Stimulated activated CD4-positive, alpha-beta T cell treated with anti-CD3 and anti-CD28 coated beads, TNF-alpha, amount 100 ng/mL, for 24 hours (primary cell): ENCODE data around the gene OR8D4.
"Not testable (repeated sequence)": the region's sequence is repeated elsewhere in the genome, so short reads cannot be mapped to it uniquely, and the experiment has no call there.

Experiments
- DNase-seq, 3 experiments: peaks; one replicate each; pipeline ENCODE4 v3.0.0-alpha.2; 2020; ENCODE audit warnings: low read depth in 3 of 3

Gene OR8D4

DNA sequence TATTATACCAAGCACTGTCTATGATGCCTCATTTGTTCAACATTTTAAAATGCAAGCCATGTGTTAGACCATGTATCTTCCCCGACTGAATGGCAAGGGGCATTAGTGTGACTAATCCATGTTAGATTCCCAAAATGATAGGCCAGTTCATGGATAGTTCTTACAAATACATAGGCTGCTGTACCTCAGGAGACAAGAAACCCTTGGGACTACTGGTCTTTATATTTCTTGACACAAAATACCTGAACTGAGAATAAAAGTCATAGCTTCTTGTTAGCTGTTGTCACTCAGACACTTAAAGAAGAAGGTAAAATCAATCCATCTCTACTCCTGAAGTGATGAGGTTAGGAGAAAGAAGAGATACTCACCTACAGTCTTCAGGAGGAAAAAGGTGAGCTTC lies at the start of gene OR8D4:
TSS of gene OR8D4 (plus strand) at position 301 of the 400 bp plus-strand sequence. CDS start 4,265 bp downstream, outside the sequence.
- DNase-seq: no peak

DNA sequence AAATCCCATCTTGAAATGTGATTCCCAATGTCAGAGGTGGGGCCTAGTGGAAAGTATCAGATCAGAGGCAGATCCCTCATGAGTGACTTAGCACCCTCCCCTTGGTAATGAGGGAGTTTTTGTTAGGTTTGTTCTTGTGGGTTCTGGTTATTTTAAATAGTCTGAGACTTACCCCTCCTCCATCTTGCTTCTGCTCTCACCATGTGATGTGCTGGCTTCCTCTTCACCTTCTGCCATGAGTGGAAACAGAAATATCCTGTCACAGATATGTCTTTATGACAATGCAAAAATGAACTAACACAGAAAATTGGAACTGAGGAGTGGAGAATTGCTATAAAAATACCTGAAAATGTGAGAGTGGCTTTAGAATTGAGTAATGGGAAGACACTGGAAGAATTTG lies 49.6 kb upstream of the OR8D4 start:
- DNase-seq: no peak

DNA sequence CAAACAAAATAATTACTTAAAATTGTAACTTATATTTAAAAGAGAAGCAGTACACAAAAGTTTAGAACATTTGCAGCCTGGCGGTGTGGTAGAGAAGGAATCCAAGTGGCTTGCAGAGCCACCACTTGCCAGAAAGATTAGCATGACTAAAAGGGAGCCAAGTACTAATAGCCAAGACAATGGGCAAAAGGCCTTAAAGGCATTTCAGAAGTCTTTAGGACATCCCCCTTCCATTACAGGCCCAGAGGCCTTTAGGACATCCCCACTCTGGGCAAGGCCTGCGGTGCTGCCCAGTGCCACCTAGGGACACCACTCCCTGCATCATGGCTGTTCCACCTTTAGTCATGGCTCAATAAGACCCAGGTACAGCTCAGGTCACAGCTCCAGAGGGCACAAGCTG lies 48.9 kb upstream of the OR8D4 start:
- no peak for DNase-seq

DNA sequence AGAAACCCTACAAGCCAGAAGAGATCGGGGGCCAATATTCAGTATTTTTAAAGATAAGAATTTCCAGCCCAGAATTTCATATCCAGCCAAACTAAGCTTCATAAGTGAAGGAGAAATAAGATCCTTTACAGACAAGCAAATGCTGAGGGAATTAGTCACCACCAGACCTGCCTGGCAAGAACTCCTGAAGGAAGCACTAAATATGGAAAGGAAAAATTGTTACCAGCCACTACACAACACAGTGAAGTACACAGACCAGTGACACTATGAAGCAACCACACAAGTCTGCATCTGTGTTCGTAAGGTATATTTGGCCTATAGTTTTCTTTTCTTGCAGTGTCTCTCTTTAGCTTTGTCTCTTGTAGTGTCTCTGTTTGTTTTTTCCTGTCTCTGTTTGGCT lies 45.5 kb upstream of the OR8D4 start:
- no peak for DNase-seq

DNA sequence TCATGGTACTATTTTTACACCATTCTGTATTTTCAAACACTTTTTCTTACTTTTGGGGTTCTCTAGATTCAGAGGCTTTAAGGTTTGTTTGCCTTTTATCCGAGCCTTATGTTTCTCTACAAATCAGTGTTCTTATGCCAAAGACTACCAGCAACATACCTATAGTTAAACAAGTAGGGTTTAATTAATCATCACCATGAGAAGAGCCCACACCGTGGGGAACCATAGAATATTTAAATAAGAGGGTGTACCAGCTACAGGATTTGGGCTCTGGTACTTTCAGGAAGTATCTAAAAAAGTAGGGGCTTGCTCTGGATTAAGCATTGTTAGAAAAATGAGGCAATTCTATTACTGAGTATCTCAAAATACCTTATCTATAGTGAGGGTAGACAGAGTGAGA lies 42.2 kb upstream of the OR8D4 start:
- DNase-seq: no peak

DNA sequence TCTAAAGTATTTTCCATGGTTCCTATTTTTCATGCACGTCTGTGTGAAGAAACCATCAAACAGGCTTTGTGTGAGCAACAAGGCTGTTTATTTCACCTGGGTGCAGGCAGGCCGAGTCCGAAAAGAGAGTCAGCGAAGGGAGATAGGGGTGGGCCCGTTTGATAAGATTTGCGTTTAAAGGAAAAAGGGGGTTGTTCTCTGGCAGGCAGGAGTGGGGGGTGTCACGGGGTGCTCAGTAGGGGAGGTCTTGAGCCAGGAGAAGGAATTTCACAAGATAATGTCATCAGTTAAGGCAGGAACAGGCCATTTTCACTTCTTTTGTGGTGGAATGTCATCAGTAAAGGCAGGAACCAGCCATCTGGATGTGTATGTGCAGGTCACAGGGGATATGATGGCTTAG lies 36.7 kb upstream of the OR8D4 start:
- not testable (repeated sequence) for DNase-seq

DNA sequence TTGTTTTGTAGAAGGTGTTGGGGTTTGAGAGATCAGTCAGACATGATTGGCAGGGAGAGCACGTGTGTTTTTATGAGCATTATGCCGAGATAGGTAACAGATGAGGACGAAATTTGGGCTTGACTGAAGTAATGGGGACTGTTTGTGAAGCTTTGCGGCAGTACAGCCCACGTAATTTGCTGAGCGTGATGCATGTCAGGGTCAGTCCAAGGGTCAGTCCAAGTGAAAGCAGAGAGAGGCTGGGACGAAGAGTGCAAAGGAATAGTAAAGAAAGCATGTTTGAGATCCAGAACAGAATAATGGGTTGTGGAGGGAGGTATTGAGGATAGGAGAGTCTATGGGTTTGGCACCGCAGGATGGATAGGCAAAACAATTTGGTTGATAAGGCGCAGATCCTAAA lies 34.2 kb upstream of the OR8D4 start:
- not testable (repeated sequence) for DNase-seq

DNA sequence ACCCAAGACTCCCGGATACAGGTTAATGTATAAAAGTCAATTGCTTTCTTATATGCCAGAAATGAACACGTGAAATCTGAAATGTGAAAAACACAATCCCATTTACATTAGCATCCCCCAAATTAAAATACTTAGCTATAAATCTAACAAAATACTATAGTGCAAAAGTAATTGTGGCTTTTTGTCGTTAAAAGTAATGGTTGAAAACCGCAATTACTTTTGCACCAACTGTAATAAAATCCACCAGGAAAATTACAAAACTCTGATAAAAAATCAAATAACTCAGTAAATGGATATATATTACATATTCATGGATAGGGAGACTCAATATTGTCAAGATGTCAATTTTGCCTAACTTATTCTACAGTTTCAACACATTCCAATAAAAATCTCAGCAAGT lies 21.1 kb upstream of the OR8D4 start:
- DNase-seq: no peak

DNA sequence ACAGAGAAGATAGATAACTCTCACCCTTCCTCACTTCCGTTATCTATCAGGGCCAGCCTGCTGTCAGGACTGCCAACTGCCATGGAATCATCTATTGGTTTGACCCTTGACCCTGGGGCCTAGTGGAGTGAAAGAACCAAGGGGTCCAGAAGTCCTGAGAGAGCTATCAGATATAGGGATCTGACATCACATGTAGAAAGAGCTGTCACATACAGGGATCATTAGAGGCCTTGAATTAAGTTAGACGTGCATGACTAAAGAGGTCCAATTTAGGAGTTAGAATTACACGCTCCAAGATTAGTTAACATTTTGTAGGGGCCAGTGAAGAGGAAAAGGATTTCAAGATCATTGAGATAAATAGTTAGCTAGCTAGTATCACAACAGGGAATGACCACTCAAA lies 16.4 kb upstream of the OR8D4 start, which contains the start of gene TMEM225:
TSS of gene TMEM225 (minus strand) at position 101 of the 400 bp plus-strand sequence. CDS start 245 bp downstream, outside the sequence.
- no peak for DNase-seq

DNA sequence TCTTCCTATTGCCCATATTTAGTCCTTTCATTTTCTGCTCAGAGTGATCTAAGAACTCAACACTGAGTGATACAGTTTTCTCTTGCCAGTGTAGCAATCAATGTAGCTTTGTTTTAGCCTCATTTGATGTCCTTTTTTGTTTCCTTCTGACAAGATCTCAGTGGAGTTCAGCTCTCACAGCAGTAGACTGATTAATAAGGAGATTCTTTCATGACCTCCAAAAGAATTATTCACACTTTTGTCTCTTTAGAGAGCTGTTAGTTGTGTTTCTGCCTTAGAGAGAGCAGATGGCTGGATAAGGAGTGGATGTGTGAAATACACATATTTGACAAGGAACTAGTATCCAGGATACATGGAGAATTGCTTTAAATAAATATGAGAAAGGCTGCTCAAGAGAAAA lies 9.9 kb upstream of the OR8D4 start:
- DNase-seq: no peak

DNA sequence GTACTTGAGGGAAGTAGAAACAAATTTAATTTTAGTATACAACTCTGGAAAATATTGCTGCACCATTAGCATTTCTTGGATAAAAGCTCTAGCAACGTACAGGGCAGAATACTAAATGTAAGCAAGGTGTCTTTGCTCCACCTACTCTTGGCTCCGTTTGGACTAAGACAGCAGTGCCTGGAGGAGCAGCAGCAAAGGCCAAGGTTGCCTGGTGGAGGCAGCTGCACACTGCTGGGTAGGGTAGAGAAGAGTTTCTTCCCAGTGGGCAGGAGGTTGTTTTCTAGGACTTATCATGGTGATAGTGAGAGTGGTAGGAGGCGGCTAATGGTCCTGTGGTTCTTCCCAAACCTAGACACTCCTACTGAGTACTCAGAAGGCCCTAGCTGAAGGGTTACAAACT lies 2.2 kb upstream of the OR8D4 start:
- DNase-seq: no peak

DNA sequence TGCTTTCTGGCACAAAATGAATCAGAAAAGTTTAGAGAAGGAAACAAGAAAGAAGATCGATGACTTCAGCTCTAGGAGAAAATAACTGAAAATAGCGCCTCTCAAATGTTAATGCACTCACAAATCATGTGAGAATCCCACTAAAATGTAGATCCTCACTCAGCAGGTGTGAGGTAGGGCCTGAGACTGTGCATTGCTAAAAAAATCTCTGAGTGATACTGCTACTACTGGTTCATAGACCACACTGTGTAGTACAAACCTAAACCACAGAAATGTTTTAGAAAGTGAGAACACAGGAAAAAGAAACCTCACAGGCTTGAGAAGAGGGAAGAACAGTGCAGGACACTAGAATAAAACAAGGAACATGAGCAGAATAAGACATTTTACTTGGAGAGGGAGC lies 2.0 kb downstream of the OR8D4 start:
- no peak for DNase-seq

DNA sequence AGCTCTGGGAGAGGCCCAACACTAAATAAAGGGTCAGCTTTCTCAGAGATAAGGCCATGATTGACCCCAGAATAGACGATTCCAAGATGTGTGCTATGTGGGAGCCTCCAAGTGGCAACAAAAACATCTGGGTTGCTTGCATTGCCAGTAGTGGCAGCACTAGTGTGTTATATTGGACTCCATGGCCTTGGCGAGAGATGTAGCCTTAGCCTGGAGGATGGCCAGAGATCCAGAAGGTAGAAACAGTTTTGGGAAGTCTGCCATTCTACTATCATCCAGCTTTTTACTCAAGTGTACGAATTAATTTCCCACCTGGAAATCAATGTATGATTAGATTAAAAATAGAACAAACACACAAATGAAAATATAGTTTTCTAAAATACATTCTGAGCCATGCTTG lies 3.0 kb downstream of the OR8D4 start:
- no peak for DNase-seq

DNA sequence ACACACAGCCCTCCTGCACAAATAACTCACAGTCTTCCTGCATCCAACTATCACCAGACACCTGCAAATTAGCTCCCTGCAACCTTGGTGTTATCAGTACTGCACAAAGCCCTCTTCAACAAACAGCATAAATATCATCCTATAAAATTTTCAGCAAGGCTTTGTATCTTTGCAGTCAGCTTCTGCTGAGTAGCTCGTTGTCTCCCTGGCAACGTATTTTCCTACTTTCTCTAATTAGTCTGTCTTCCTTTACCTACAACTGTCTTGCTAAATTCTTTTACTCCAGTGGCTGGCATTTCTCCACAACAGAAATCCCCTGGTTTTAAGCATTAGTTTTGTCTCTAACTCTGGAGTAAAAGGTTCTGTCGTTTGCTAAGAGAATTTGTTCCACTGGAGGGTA lies 3.9 kb downstream of the OR8D4 start:
- no peak for DNase-seq

DNA sequence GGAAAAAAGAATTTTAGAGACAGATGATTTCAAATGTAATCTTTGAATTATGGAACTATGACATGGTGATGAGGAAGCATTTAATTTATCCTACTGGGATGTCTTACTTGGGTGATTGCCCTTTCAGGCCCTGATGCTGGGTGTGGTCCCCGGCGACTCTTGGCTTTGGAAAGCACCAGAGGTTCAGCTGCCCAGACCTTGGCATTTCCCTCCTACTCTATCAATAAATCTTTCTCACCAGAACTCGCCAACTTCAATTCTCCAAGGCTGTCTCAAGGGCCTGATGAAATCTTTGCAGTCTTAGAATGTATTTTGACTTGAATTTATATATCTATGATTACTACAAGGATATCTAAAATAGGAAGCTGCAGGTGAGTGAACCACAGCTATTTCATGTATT lies 19.0 kb downstream of the OR8D4 start:
- no peak for DNase-seq

DNA sequence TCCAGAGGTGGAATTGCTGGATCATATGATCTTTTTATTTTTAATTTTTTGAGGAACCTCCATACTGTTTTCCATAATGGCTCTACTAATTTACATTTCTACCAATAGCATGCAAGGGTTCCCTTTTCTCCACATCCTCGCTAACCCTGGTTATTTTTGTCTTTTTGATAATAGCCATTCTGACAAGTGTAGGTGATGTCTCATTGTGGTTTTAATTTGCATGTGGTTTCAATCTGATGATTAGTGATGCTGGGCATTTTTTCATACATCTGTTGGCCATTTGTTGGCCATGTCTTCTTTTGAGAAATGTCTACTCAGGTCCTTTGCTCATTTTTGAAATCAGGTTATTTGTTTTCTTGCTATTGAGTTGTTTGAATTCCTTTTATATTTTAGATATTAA lies 22.1 kb downstream of the OR8D4 start:
- DNase-seq: no peak

DNA sequence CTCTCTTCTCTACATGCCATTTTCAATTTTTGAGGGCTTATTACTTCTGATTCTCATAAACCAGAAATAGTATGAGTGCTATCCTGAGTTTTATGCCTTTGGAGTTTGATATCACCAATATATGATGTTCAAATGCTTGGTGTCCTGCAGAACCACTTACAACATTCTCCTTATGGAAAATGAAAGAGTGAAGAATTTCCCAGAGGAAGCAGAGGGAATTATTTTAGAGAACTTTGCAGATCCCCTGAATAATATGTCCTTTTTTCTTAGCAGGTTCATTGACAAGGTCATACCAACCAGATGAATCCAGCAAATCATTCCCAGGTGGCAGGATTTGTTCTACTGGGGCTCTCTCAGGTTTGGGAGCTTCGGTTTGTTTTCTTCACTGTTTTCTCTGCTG lies 37.4 kb downstream of the OR8D4 start, which contains the start of gene OR4D5:
TSS of gene OR4D5 (plus strand) at position 301 of the 400 bp plus-strand sequence. CDS start at position 301, 0 bp downstream.
- no peak for DNase-seq

DNA sequence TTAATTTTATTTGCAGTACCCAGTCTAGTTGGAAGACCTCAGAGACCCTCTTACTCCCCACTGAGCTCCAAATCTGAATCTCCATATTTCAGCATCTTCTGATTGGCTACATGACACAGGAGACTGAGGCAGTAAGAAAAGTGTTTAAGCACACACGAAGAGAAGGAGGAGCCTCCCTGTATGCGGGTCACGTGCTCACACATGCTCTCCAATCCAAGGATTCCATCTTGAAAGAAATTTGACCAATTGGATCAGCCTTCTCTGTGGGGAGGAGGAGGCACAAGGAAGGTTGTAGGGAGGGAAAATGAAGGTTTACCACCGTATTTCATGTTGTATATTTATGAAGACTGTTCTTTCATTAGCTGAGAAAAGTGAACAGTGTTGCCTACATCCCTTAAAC lies 40.4 kb downstream of the OR8D4 start:
- DNase-seq: no peak

DNA sequence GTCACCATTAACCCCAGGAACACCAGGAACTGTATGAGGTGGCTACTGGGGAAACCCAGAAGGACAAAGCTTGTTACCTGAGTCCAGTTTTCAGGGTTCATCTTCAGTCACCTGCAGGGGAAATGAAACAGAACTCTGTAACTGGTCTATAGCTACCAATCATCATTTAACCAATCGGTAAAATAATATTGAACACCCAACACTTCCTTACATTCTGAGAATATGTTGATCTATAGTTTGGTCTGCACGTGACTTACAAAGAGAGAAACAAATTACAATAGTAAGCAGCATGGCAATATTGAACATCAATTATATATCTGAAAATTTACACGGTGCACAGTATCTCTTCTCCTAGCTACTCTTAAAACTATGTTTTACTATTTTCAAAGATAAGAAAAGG lies 41.8 kb downstream of the OR8D4 start, which contains the start of gene OR6T1:
TSS of gene OR6T1 (minus strand) at position 101 of the 400 bp plus-strand sequence. CDS start at position 101, 0 bp downstream.
- no peak for DNase-seq

DNA sequence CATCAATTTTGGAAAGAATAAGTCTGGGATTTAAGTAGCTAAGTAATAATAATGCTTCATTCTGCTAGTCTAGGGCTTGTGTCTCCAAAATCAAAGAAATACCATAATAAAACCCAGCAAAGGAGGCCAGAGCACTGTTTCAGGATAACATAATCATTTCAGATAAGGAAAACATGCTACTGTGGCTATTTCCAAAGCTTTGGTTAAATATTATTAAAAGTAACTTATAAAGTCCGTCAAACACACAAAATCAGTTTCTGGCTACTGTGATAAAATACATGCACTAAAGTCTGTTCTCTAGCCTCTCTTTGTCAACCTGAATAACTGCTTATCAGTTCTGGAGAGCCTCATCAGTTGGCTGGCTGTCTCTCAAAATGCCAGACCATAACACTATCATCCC lies 43.2 kb downstream of the OR8D4 start:
- no peak for DNase-seq

DNA sequence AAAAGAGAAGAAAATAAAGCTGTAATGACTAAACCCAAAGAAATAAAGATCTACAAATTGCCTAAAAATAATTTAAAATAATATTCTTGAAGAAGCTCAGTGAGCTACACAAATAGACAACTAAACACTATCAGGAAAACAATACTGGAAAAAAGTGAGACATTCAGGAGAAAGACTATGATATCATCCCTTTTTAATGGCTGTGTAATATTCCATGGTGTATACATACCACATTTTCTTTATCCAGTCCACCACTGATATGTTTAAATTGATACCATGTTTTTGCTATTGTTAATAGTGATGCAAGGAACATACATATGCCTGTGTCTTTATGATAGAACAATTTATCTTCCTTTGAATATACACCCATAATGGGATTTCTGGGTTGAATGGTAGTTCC lies 54.8 kb downstream of the OR8D4 start:
- DNase-seq: no peak
